Heart left ventricle (tissue), 16 donors: ENCODE results near the gene FBXO48. TPM values are rescaled to one million over a fixed set of nuclear protein-coding genes. Genes with fewer than 3 reads are reported as not detected.

Experiments
- ATAC-seq, 4 donors: fragments of 200-7000 bp; cut with Tn5 transposase; one replicate each; pipeline ENCODE4 v1.9.1; 2020 to 2022; ENCODE audit warnings: moderate library complexity in 4 of 4, mild to moderate bottlenecking in 3 of 4, moderate number of reproducible peaks in 1 of 4
- DNase-seq, 5 donors: peaks; one replicate each; pipeline ENCODE4 v3.0.0-alpha.2; 2020
- H3K27ac ChIP-seq, 12 donors: fragments of 200-600 bp; sonication (generic) in 4 of 12; one replicate each; pipeline versions ENCODE4 v1.5.0 to v1.8.0; 2016 to 2022; ENCODE audit warnings: mild to moderate bottlenecking in 2 of 12
- H3K27me3 ChIP-seq, 9 donors: fragments of 200-600 bp; sonication (generic) in 2 of 9; one replicate each; pipeline versions ENCODE4 v1.5.1 to v1.8.0; 2016 to 2022; ENCODE audit warnings: mild to moderate bottlenecking in 3 of 9
- H3K36me3 ChIP-seq, 9 donors: fragments of 200-600 bp; sonication (generic) in 2 of 9; one replicate each; pipeline versions ENCODE4 v1.5.0 to v1.8.0; 2018 to 2022; ENCODE audit warnings: mild to moderate bottlenecking in 2 of 9
- H3K4me1 ChIP-seq, 12 donors: fragments of 200-600 bp; sonication (generic) in 4 of 12; one replicate each; pipeline versions ENCODE4 v1.5.0 to v1.8.0; 2016 to 2022; ENCODE audit warnings: mild to moderate bottlenecking in 3 of 12
- H3K4me3 ChIP-seq, 12 donors: fragments of 200-600 bp; sonication (generic) in 4 of 12; one replicate each; pipeline versions ENCODE4 v1.5.0 to v1.8.0; 2017 to 2022; ENCODE audit warnings: mild to moderate bottlenecking in 9 of 12, moderate library complexity in 4 of 12
- H3K9me3 ChIP-seq, 12 donors: fragments of 200-600 bp; sonication (generic) in 4 of 12; one replicate each; pipeline versions ENCODE4 v1.5.0 to v1.8.0; 2016 to 2022; ENCODE audit warnings: mild to moderate bottlenecking in 1 of 12
- POLR2A ChIP-seq, 2 donors: fragments of 450-650 bp; IDR thresholded peaks; one replicate each; pipeline ENCODE4 v1.6.1; 2017; ENCODE audit warnings: antibody characterized with exemption in 2 of 2, mild to moderate bottlenecking in 2 of 2, moderate library complexity in 2 of 2
- WGBS, 4 donors: extraction: QIAGEN DNeasy Blood & Tissue Kit in 2 of 4; methylation state at CpG; one replicate each; pipeline versions ENCODE4 v1.1.5 to v1.1.7; 2013 to 2018; 5-methylcytosine and 5-hydroxymethylcytosine counted together
- intact Hi-C, 10 donors: fragments of 100-400 bp; cut with DNase I; formaldehyde crosslinking; loops; one replicate each; pipeline versions ENCODE4 v1.11.1 to v1.14.2; 2022
- polyA plus RNA-seq, 2 donors: library from polyadenylated mRNA; stranded (reverse); fragments of 200-250 nt; gene quantifications; one replicate each; pipeline ENCODE4 v1.2.3, GENCODE V29; 2013
- total RNA-seq, 9 donors: library from RNA; depleted of rRNA in 2 of 9; stranded (reverse); fragments of >200 nt in 2 of 9; fragmentation: NEBNext Ultra II Directional in 3 of 9; extraction: Animal tissue kit (Norgen Biotek cat#: 25700) in 3 of 9; gene quantifications; one replicate each; pipeline versions ENCODE4 v1.1.0 to v1.2.4, GENCODE V29; 2016 to 2023
- TF ChIP-seq, protein P1 (sequence below), 12 donors: fragments of 200-600 bp; sonication (generic) in 4 of 12; IDR thresholded peaks; one replicate each; pipeline versions ENCODE4 v1.5.0 to v1.8.0; 2018 to 2022; ENCODE audit warnings: antibody characterized with exemption in 12 of 12, mild to moderate bottlenecking in 5 of 12
- donor health status: ischemic (EF 13 %, LVEDD 7.1; RV severe dilation, severe dysfunction).
- donor health status: healthy with polysubstance abuse.
- donor health status: DM: no; HTN: yes; CAD: no.
- donor health status: DM: no; HTN: no; CAD: no.
- donor health status: ischemic (EF 25% LVEDD 6.9; RV normal size, moderate dysfunction).
- donor health status: ischemic (EF 25% LVEDD 5.7; RV mildly dilated, moderate dysfunction).
- donor health status: healthy.
- donor health status: DM: yes; HTN: yes; CAD: no.
- donor health status: ischemic (EF 35%, LVEDD 5.7; RV mildly dilated, moderate dysfunction).
- donor health status: nonischemic (EF 11% LVEDD 7.7; RV severe dilation, severe dysfunction).
- donor health status: DM: yes; HTN: yes; CAD: no.
- donor health status: PGD.
- donor health status: ischemic (EF 29% LVEDD 5.4; RV normal size, mild dysfunction).
- donor health status: nonischemic (EF 23%, LVEDD 6.1; RV moderate dilation, normal function).

The FBXO48 gene
- total and polyA plus RNA-seq, 11 donors, result 0.42 to 1.3 (median 1.1) TPM

DNA sequence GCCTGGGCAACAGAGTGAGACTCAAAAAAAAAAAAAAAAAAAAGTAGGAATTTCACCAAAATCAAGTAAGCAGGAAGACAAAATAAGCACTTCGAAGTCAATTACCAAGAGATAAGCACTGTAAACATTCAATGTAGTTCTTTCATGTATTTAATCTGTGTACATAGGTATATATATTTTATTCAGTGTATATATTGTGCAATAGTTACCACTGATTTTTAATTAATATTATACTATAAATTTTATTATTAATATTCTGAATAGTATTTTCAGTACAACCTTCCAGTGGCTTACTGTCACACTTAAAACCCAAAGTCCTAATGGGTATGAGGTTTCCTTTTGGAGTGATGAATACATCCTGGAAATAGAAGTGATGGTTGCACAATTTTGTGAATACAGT lies 9.4 kb upstream of the FBXO48 start:
- Histone ChIP-seq H3K9me3 (no peaks in the 10 kb centered on the region), H3K27me3 (no peaks in the 10 kb centered on the region), H3K4me3 (no peak overlapping the region), H3K4me1 (no peaks in the 10 kb centered on the region), H3K27ac (no peak overlapping the region), H3K36me3 (no peaks in the 10 kb centered on the region)
- TF ChIP-seq, protein P1, sequence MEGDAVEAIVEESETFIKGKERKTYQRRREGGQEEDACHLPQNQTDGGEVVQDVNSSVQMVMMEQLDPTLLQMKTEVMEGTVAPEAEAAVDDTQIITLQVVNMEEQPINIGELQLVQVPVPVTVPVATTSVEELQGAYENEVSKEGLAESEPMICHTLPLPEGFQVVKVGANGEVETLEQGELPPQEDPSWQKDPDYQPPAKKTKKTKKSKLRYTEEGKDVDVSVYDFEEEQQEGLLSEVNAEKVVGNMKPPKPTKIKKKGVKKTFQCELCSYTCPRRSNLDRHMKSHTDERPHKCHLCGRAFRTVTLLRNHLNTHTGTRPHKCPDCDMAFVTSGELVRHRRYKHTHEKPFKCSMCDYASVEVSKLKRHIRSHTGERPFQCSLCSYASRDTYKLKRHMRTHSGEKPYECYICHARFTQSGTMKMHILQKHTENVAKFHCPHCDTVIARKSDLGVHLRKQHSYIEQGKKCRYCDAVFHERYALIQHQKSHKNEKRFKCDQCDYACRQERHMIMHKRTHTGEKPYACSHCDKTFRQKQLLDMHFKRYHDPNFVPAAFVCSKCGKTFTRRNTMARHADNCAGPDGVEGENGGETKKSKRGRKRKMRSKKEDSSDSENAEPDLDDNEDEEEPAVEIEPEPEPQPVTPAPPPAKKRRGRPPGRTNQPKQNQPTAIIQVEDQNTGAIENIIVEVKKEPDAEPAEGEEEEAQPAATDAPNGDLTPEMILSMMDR (IDR thresholded peaks at IDR 0.05), result no peak
- no peak for TF ChIP-seq POLR2A (IDR thresholded peaks at IDR 0.05)
- ATAC-seq, result no peak
- DNase-seq, result no peak
- WGBS, 4 donors, result 93 to 98% (median 93%) methylated on average over 1 of the region's 1 CpG
- intact Hi-C loops, result loop anchor here in 1 of 10 donors (5.0 kb wide), 1 partner anchor 441 kb away; no protein-coding TSS in a partner anchor

DNA sequence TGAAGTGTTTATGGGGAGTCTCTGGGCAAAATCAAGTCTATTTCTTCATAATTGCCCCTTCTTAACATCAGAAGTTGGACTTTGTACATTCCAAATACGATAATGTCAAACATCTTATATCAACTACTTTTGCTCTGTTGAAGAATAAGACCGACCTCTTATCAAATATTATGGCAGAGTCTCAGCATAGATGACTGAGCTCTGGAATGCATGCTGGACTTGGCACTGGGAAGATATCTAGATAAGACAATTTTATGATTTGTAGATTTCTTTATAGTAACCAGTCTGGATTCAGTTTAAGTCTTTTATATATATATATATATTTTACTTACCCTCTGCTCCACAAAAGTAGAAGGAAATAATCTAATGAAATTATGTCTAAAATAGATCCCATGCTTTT lies 8.5 kb upstream of the FBXO48 start:
- TF ChIP-seq POLR2A (IDR thresholded peaks at IDR 0.05), result no peak
- TF ChIP-seq, protein P1 (IDR thresholded peaks at IDR 0.05), result no peak
- no peaks in the 10 kb centered on the region for H3K36me3 ChIP-seq
- ATAC-seq (no peak), DNase-seq (no peak)
- H3K27me3 ChIP-seq, result no peaks in the 10 kb centered on the region
- no peak overlapping the region for H3K27ac ChIP-seq
- no peaks in the 10 kb centered on the region for H3K4me1 ChIP-seq
- intact Hi-C loops, result loop anchor here in 1 of 10 donors (5.0 kb wide), 1 partner anchor 442 kb away; no protein-coding TSS in a partner anchor
- no peaks in the 10 kb centered on the region for H3K9me3 ChIP-seq
- WGBS, 4 donors, result 72 to 78% (median 76%) methylated on average over 2 of the region's 2 CpGs
- H3K4me3 ChIP-seq, result no peak overlapping the region

DNA sequence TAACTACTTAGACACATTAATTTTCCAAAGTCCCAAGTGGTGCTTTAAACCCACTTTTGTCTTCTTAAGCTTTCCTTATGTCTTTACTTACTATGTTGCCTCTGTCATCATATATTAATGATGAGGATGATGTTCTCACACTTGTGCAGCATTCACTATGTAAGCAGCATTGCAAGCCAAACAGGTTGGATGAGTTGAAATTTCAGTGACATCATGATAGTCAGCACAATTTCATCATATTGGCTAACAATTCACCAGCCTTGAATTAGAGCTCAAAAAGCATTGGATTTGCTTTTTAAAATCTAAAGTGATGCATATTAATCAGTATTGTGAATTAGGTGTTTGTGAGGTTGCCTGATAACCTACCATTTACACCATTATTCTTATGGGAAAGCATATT lies 8.0 kb upstream of the FBXO48 start:
- no peaks in the 10 kb centered on the region for H3K4me1 ChIP-seq
- no peak for ATAC-seq
- no peak for DNase-seq
- no peak overlapping the region for H3K4me3 ChIP-seq
- H3K27me3 ChIP-seq, result no peaks in the 10 kb centered on the region
- intact Hi-C loops, result loop anchor here in 1 of 10 donors (5.0 kb wide), 1 partner anchor 442 kb away; no protein-coding TSS in a partner anchor
- H3K27ac ChIP-seq, result no peak overlapping the region
- TF ChIP-seq, protein P1 (IDR thresholded peaks at IDR 0.05), result no peak
- no peak for TF ChIP-seq POLR2A (IDR thresholded peaks at IDR 0.05)
- H3K36me3 ChIP-seq, result no peaks in the 10 kb centered on the region
- no peaks in the 10 kb centered on the region for H3K9me3 ChIP-seq

DNA sequence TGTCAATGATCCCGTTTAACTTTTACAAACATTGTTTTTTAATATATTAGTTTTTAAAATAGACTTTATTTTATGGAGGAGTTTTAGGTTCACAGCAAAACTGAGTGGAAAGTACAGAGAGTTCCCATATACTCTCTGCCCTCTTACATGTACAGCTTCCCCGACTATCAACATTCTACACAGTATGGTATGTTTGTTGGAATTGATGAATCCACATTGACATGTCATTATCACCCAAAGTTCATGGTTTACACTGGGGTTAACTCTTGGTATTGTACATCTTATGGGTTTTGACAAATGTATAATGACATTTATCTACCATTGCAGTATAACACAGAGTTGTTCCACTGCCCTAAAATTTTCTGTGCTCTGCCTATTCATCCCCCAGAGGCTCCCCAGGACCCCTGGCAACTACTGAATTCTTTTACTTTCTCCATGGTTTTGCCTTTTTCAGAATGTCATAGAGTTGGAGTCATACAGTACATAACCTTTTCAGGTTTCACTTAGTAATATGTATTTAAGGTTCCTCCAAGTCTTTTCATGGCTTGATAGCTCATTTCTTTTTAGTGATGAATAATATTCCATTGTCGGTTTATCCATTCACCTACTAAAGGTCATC lies 5.8 kb upstream of the FBXO48 start:
- TF ChIP-seq, protein P1 (IDR thresholded peaks at IDR 0.05), result no peak
- no peak for TF ChIP-seq POLR2A (IDR thresholded peaks at IDR 0.05)
- ATAC-seq (no peak), DNase-seq (no peak)
- H3K4me3 ChIP-seq, result no peak overlapping the region
- H3K27ac ChIP-seq, result no peak overlapping the region
- no peaks in the 10 kb centered on the region for H3K36me3 ChIP-seq
- no peaks in the 10 kb centered on the region for H3K27me3 ChIP-seq
- peaks cover 0 to 9% (median 7%) of the 10 kb centered on the region in 12 donors for H3K4me1 ChIP-seq
- H3K9me3 ChIP-seq, result no peaks in the 10 kb centered on the region
- WGBS, 4 donors, result 92 to 96% (median 95%) methylated on average over 3 of the region's 3 CpGs
- intact Hi-C loops, result no loop called here
